GM10847 (cell line): Measurements from ENCODE around the gene ZNF76.

Experiments
- POLR2A ChIP-seq: IDR thresholded peaks from 2 replicates; pipeline ENCODE4 v1.6.1; 2011; ENCODE audit not compliant: insufficient read length; ENCODE audit errors: extremely low read depth

The ZNF76 gene

GRCh38 chr6:35275744-35276260 lies 16.3 kb downstream of the ZNF76 start:
- TF ChIP-seq POLR2A: no peak

GRCh38 chr6:35278708-35279107 lies 19.2 kb downstream of the ZNF76 start:
- no peak for TF ChIP-seq POLR2A

- no peak for TF ChIP-seq POLR2A
These were observed 21.4 kb downstream of the ZNF76 start for GRCh38 chr6:35280903-35281302.

GRCh38 chr6:35282472-35282871 lies 22.9 kb downstream of the ZNF76 start:
- no peak for TF ChIP-seq POLR2A

- no peak for TF ChIP-seq POLR2A
These were observed 23.8 kb downstream of the ZNF76 start for GRCh38 chr6:35283361-35283760.

- no peak for TF ChIP-seq POLR2A
These were observed 28.3 kb downstream of the ZNF76 start for GRCh38 chr6:35287671-35288396.

- TF ChIP-seq POLR2A: no peak
These were observed 29.3 kb downstream of the ZNF76 start for GRCh38 chr6:35288834-35289233.

- TF ChIP-seq POLR2A: no peak
These were observed 32.0 kb downstream of the ZNF76 start for GRCh38 chr6:35291491-35291890.

GRCh38 chr6:35292494-35292893 lies 33.0 kb downstream of the ZNF76 start:
- TF ChIP-seq POLR2A: no peak

GRCh38 chr6:35293681-35294080 lies 34.1 kb downstream of the ZNF76 start:
- no peak for TF ChIP-seq POLR2A

- no peak for TF ChIP-seq POLR2A
These were observed 34.9 kb downstream of the ZNF76 start for GRCh38 chr6:35294308-35294945.

GRCh38 chr6:35295036-35295435 lies 35.5 kb downstream of the ZNF76 start:
- no peak for TF ChIP-seq POLR2A

- TF ChIP-seq POLR2A: no peak
These were observed 36.2 kb downstream of the ZNF76 start for GRCh38 chr6:35295521-35296315.

- TF ChIP-seq POLR2A: no peak
These were observed 37.5 kb downstream of the ZNF76 start for GRCh38 chr6:35296931-35297600.

- TF ChIP-seq POLR2A: peak; percentile 60
These were observed 38.3 kb downstream of the ZNF76 start, which contains the start of gene DEF6 for GRCh38 chr6:35297601-35298481. Gene DEF6 (plus strand): TSS chr6:35297818. CDS start chr6:35297857, 39 bp downstream.
